ENCODE results near the gene CYP2W1. TPM values are rescaled to one million over a fixed set of nuclear protein-coding genes. Genes with fewer than 3 reads are reported as not detected.

CYP2W1 gene
- total and polyA plus RNA-seq, 10 of the 15 experiments (the other 5 are each of a cell fraction or from before 2014, with no cell fraction given), result not detected

- TF ChIP-seq IRF3 (IDR thresholded peaks at IDR 0.05) (no peak), CTCF (IDR thresholded peaks at IDR 0.05 in 2 of 3, conservative IDR thresholded peaks at IDR 0.05 in 1 of 3; ENCODE audit: control insufficient read depth in 2 of 3, extremely low read depth in 1 of 3, insufficient read depth in 1 of 3, low read depth in 3 of 3, low read length in 3 of 3) (peak in 2 of 3 experiments; percentile 19 to 24; a peak in 2 of 6 replicates)
Observed at GRCh38 chr7:1020849-1021251, 37.9 kb downstream of the CYP2W1 start (continued).

GRCh38 chr7:1021366-1021765 is 38.4 kb downstream of the CYP2W1 start:
- in situ Hi-C loops (cut with MboI) (no loop called here), intact Hi-C loops (cut with micrococcal nuclease; ENCODE audit: unreplicated experiment) (no loop called here)
- Histone ChIP-seq H3K4me1 (ENCODE audit: control insufficient read depth, insufficient read depth, low read length) (peaks cover 35% of the 10 kb centered on the region), H3K9me3 (replicated peaks; ENCODE audit: control insufficient read depth, insufficient read depth, low read length) (peaks cover 11% of the 10 kb centered on the region; the same call in 2 of the 3 replicates), H3K79me2 (ENCODE audit: control insufficient read depth, insufficient read depth, low read length) (peaks cover 61% of the 10 kb centered on the region), H3K9ac (ENCODE audit: control insufficient read depth, insufficient read depth, low read length) (no peak overlapping the region), H2AFZ (ENCODE audit: control insufficient read depth, low read depth, low read length) (no peak overlapping the region), H3K4me2 (ENCODE audit: control insufficient read depth, insufficient read depth) (no peak overlapping the region), H3K36me3 (ENCODE audit: control insufficient read depth in 2 of 2, insufficient read depth in 2 of 2, low read length in 1 of 2) (peaks cover 7 to 13% of the 10 kb centered on the region in 2 experiments; a peak in 3 of 4 replicates), H4K20me1 (ENCODE audit: control insufficient read depth, insufficient read depth) (no peaks in the 10 kb centered on the region), H3K27me3 (replicated peaks in 1 of 2; ENCODE audit: control insufficient read depth in 2 of 2, insufficient read depth in 2 of 2, low read length in 1 of 2) (no peaks in the 10 kb centered on the region), H3K4me3 (no peak overlapping the region), H3K27ac (ENCODE audit: control insufficient read depth, insufficient read depth) (no peak overlapping the region)
- no peak for TF ChIP-seq NR2F1 (conservative IDR thresholded peaks at IDR 0.05)
- TF ChIP-seq PKNOX1 (IDR thresholded peaks at IDR 0.05), result peak; percentile 27; the same call in 1 of the 2 replicates
- 100% methylated on average over 7 of the region's 7 CpGs for WGBS (ENCODE audit: insufficient coverage, insufficient replicate concordance, low lambda C conversion rate, missing lambda C conversion rate)
- RAD21 ChIA-PET (ENCODE audit: unreplicated experiment), result interaction anchor here (1.9 to 6.6 kb wide), 2 partner anchors 27 to 44 kb away, joined by 7 to 59 read pairs; no protein-coding TSS in a partner anchor
- DNase-seq (ENCODE audit: low read depth, low spot score) (no peak), ATAC-seq (no peak), FAIRE-seq (no peak)
- POLR2A ChIA-PET, result no interaction called here
- SMC1A ChIA-PET (ENCODE audit: uncharacterized antibody, unreplicated experiment), result interaction anchor here (2.3 to 9.0 kb wide), 2 partner anchors 27 to 44 kb away, joined by 8 to 71 read pairs; no protein-coding TSS in a partner anchor
- CTCF ChIA-PET, result interaction anchor here (5.3 to 6.7 kb wide), 2 partner anchors 28 to 44 kb away, joined by 74 to 85 read pairs; no protein-coding TSS in a partner anchor
- no TSS peak for BruUV-seq (replicated peaks)
